Neural crest cell (in vitro differentiated cells): Measurements from ENCODE around the gene PRKG1. TPM values are rescaled to one million over a fixed set of nuclear protein-coding genes. Genes with fewer than 3 reads are reported as not detected.
A peak's percentile ranks its signal among the peaks of the same experiment; 100 is the strongest.

ENCODE experiments used
- DNase-seq: peaks from one replicate; pipeline ENCODE4 v3.0.0; 2021; ENCODE audit warnings: low read depth, mixed read lengths, low spot score
- H3K27ac Mint-ChIP-seq: one replicate; pipeline ENCODE4 v1.8.0; 2021; ENCODE audit warnings: mild to moderate bottlenecking, mixed read lengths; ENCODE audit not compliant: unreplicated experiment
- H3K27me3 Mint-ChIP-seq: 2 replicates; pipeline ENCODE4 v1.8.0; 2021; ENCODE audit warnings: low read depth, mild to moderate bottlenecking, mixed read lengths
- H3K36me3 Mint-ChIP-seq: 2 replicates; pipeline ENCODE4 v1.8.0; 2021; ENCODE audit warnings: low read depth, mild to moderate bottlenecking, mixed read lengths
- H3K4me1 Mint-ChIP-seq: 2 replicates; pipeline ENCODE4 v1.8.0; 2021; ENCODE audit warnings: mixed read lengths
- H3K4me3 Mint-ChIP-seq: one replicate; pipeline ENCODE4 v1.8.0; 2021; ENCODE audit warnings: mild to moderate bottlenecking, mixed read lengths
- H3K9me3 Mint-ChIP-seq: 2 replicates; pipeline ENCODE4 v1.8.0; 2021; ENCODE audit warnings: mixed read lengths
- total RNA-seq: library from RNA; stranded (reverse); gene quantifications from 2 replicates; pipeline ENCODE4 v1.2.1, GENCODE V29; 2021
- TF ChIP-seq, protein P1 (sequence below): fragments of 200-600 bp; sonication (generic); conservative IDR thresholded peaks from 2 replicates; pipeline ENCODE4 v1.5.0; 2021; ENCODE audit warnings: antibody characterized with exemption, mild to moderate bottlenecking

PRKG1 gene
- total RNA-seq, 1 donor from 2014 or later, result 4.4 TPM

DNA sequence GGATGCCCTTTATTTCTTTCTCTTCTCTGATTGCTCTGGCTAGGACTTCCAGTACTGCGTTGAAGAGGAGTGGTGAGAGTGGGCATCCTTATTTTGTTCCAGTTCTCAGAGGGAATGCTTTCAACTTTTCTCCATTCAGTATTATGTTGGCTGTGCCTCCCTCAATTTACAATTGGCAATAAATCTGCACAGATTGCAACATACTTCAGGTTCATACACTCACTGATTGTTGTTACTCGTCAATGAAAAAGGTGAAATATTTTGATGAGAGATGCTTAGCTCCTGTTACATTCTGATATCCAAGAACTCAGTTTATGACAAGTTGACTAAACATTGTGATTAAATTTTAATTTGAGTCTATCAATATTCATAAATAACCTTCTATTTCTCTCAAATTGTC, 1201.9 kb downstream of the PRKG1 start:
- no peaks in the 10 kb centered on the region for H3K4me1 Mint-ChIP-seq
- TF ChIP-seq, protein P1, sequence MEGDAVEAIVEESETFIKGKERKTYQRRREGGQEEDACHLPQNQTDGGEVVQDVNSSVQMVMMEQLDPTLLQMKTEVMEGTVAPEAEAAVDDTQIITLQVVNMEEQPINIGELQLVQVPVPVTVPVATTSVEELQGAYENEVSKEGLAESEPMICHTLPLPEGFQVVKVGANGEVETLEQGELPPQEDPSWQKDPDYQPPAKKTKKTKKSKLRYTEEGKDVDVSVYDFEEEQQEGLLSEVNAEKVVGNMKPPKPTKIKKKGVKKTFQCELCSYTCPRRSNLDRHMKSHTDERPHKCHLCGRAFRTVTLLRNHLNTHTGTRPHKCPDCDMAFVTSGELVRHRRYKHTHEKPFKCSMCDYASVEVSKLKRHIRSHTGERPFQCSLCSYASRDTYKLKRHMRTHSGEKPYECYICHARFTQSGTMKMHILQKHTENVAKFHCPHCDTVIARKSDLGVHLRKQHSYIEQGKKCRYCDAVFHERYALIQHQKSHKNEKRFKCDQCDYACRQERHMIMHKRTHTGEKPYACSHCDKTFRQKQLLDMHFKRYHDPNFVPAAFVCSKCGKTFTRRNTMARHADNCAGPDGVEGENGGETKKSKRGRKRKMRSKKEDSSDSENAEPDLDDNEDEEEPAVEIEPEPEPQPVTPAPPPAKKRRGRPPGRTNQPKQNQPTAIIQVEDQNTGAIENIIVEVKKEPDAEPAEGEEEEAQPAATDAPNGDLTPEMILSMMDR, result no peak
- H3K4me3 Mint-ChIP-seq, result no peak overlapping the region
- H3K27me3 Mint-ChIP-seq, result no peaks in the 10 kb centered on the region
- peaks cover 4% of the 10 kb centered on the region for H3K36me3 Mint-ChIP-seq
- DNase-seq, result no peak
- no peak overlapping the region for H3K27ac Mint-ChIP-seq
- H3K9me3 Mint-ChIP-seq, result peaks cover 15% of the 10 kb centered on the region

DNA sequence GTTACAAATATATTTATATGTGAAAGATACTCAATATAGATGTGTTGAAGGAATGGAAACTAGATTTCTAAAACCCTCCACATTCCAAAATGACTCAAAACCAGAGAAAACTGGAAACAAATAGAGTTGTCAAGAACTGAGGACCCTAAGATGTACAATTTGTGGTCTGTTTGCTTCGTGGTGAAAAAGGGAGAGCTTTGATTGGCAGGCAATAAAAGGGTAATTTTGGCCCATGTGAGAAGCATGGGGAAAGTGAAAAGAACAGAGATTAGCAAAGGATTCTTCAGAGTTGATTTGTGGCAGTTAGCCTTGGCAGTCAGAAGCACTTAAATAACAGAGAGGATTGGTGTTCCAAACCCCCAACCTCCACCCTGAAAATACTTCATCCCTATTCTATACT, 1202.7 kb downstream of the PRKG1 start:
- no peak for DNase-seq
- Mint-ChIP-seq H3K36me3 (peaks cover 4% of the 10 kb centered on the region), H3K4me1 (no peaks in the 10 kb centered on the region), H3K9me3 (peaks cover 15% of the 10 kb centered on the region), H3K27ac (no peak overlapping the region), H3K27me3 (no peaks in the 10 kb centered on the region), H3K4me3 (no peak overlapping the region)
- TF ChIP-seq, protein P1, result no peak

DNA sequence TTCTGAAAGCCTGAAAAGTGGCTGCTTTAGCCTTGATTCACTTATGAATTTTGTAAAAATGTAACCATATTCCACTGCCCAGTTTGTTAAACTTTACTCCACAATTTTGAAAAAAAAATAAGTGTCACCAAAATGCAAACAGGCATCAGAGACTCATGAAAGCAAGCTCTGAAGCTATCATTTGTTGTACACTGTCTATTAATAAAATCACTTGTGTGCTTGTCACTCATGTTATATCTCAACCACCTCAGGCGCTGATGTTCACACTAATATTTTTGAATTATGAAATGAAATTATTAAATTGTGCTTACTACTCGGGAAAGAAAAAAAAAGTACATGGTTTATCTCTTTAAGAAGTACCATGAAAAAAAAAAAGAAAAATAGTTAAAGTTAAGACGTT, 1205.3 kb downstream of the PRKG1 start:
- DNase-seq, result no peak
- Mint-ChIP-seq H3K27ac (no peak overlapping the region), H3K9me3 (peaks cover 14% of the 10 kb centered on the region), H3K4me1 (no peaks in the 10 kb centered on the region), H3K4me3 (no peak overlapping the region), H3K36me3 (peaks cover 3% of the 10 kb centered on the region), H3K27me3 (no peaks in the 10 kb centered on the region)
- TF ChIP-seq, protein P1, result no peak

DNA sequence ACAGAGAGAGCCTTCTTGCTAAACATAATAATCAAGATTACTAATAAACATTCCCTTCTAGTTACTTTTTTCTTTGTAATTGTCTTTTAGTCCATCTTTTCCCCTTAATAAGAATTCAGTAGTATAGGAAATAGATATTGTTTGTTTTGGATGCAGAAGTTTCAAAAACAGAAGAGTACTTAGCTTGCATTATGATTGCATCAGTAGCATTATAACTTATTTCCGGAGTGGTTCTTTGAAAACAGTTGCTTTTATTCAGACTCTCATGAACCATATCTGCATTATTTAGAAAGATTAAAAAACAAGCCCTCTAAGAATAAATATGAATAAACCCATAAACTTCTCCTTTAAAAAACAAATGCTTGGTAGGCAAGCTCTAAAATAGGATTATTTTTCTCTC, 1205.8 kb downstream of the PRKG1 start:
- TF ChIP-seq, protein P1, result no peak
- no peaks in the 10 kb centered on the region for H3K36me3 Mint-ChIP-seq
- H3K4me3 Mint-ChIP-seq, result no peak overlapping the region

DNA sequence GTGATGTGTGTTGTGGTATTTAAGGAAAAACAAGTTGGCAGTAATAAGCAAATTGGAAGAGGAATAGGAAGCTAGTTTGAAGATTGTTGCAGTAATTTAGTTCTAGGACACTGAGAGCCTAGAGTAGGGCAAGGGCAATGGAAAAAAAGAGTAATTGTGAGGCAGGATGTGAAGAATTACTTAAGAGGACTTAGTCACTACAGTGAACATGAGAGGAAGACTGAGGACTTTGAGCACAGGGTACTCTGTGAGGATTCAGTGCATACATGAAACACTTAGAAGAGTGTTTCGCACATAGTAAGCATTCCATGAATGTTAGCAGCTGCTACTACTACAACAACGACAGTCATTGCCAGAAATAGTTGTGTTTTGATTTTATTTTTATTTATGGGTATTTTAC, 1208.9 kb downstream of the PRKG1 start:
- no peaks in the 10 kb centered on the region for H3K4me1 Mint-ChIP-seq
- H3K36me3 Mint-ChIP-seq, result no peaks in the 10 kb centered on the region
- peaks cover under 1% of the 10 kb centered on the region for H3K9me3 Mint-ChIP-seq
- TF ChIP-seq, protein P1, result no peak
- no peak overlapping the region for H3K4me3 Mint-ChIP-seq
- H3K27me3 Mint-ChIP-seq, result no peaks in the 10 kb centered on the region
- no peak for DNase-seq
- no peak overlapping the region for H3K27ac Mint-ChIP-seq

More for the DNA sequence above, 1205.8 kb downstream of the PRKG1 start:
- no peaks in the 10 kb centered on the region for H3K27me3 Mint-ChIP-seq
- H3K27ac Mint-ChIP-seq, result peak overlapping the region; percentile 60
- DNase-seq, result no peak
- H3K4me1 Mint-ChIP-seq, result no peaks in the 10 kb centered on the region
- peaks cover 10% of the 10 kb centered on the region for H3K9me3 Mint-ChIP-seq
